Right atrium auricular region (tissue), 2 donors: Measurements from ENCODE around the gene CPSF2. TPM values are rescaled to one million over a fixed set of nuclear protein-coding genes. Genes with fewer than 3 reads are reported as not detected.

Experiments
- DNase-seq: peaks from one replicate; pipeline ENCODE4 v3.0.0-alpha.2; 2019; ENCODE audit warnings: low spot score
- H3K27ac ChIP-seq, 2 donors: fragments of 200-600 bp; sonication (generic); 1 replicate in 1 of 2; 2 replicates in 1 of 2; pipeline ENCODE4 v1.5.1; 2016 to 2019
- H3K27me3 ChIP-seq, 2 donors: fragments of 200-600 bp; sonication (generic); one replicate each; pipeline versions ENCODE4 v1.5.1 to v1.6.0; 2017 to 2019
- H3K36me3 ChIP-seq: fragments of 200-600 bp; sonication (generic); one replicate; pipeline ENCODE4 v1.5.1; 2016
- H3K4me1 ChIP-seq, 2 donors: fragments of 200-600 bp; sonication (generic); one replicate each; pipeline versions ENCODE4 v1.5.1 to v1.6.0; 2017 to 2019
- H3K4me3 ChIP-seq, 2 donors: fragments of 200-600 bp; sonication (generic); 1 replicate in 1 of 2; 2 replicates in 1 of 2; pipeline ENCODE4 v1.5.1; 2017 to 2019; ENCODE audit warnings: mild to moderate bottlenecking in 1 of 2, moderate library complexity in 1 of 2
- H3K9me3 ChIP-seq, 2 donors: fragments of 200-600 bp; sonication (generic); one replicate each; pipeline ENCODE4 v1.5.1; 2019
- total RNA-seq, 2 donors: library from RNA; depleted of rRNA; stranded (reverse); fragments of >200 nt; gene quantifications; one replicate each; pipeline ENCODE4 v1.1.0, GENCODE V29; 2016
- TF ChIP-seq, protein P1 (sequence below), 2 donors: fragments of 200-600 bp; sonication (generic); IDR thresholded peaks; one replicate each; pipeline ENCODE4 v1.5.1; 2019; ENCODE audit warnings: antibody characterized with exemption in 2 of 2

The CPSF2 gene
- total RNA-seq, 2 donors from 2014 or later: 24.4 to 24.8 TPM

DNA sequence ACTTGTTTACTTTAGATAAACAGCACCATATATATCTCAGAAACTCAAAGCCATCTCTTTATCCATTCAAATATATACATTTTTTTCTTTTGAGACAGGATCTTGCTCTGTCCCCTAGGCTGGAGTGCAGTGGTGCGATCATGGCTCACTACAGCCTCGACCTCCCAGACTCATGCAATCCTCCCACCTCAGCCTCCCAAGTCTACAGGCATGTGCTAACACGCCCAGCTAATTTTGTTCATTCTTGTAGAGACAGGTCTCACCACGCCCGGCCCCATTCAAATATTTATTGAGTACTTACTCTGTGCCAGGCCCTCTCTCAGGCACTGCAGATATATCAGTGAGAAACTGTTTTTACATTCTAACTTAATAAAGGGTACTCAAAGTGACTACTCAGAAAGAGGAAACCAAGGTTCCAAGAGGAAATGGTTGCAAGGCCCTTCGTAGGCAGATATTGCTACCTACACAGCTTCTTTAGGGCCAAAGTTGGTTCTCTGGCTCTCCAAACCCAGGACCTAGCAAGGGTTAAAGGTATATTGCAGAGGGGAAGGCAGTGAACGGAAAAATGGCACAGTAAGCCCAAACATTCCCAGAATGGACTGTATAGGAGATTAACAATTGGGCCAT is 18.3 kb upstream of the CPSF2 start:
- TF ChIP-seq, protein P1, sequence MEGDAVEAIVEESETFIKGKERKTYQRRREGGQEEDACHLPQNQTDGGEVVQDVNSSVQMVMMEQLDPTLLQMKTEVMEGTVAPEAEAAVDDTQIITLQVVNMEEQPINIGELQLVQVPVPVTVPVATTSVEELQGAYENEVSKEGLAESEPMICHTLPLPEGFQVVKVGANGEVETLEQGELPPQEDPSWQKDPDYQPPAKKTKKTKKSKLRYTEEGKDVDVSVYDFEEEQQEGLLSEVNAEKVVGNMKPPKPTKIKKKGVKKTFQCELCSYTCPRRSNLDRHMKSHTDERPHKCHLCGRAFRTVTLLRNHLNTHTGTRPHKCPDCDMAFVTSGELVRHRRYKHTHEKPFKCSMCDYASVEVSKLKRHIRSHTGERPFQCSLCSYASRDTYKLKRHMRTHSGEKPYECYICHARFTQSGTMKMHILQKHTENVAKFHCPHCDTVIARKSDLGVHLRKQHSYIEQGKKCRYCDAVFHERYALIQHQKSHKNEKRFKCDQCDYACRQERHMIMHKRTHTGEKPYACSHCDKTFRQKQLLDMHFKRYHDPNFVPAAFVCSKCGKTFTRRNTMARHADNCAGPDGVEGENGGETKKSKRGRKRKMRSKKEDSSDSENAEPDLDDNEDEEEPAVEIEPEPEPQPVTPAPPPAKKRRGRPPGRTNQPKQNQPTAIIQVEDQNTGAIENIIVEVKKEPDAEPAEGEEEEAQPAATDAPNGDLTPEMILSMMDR (IDR thresholded peaks at IDR 0.05): no peak
- no peaks in the 10 kb centered on the region for H3K27me3 ChIP-seq
- H3K36me3 ChIP-seq: no peaks in the 10 kb centered on the region
- peaks cover 0 to 27% of the 10 kb centered on the region in 2 donors for H3K4me1 ChIP-seq
- DNase-seq: no peak
- H3K27ac ChIP-seq: no peak overlapping the region
- no peaks in the 10 kb centered on the region for H3K9me3 ChIP-seq
- no peak overlapping the region for H3K4me3 ChIP-seq

DNA sequence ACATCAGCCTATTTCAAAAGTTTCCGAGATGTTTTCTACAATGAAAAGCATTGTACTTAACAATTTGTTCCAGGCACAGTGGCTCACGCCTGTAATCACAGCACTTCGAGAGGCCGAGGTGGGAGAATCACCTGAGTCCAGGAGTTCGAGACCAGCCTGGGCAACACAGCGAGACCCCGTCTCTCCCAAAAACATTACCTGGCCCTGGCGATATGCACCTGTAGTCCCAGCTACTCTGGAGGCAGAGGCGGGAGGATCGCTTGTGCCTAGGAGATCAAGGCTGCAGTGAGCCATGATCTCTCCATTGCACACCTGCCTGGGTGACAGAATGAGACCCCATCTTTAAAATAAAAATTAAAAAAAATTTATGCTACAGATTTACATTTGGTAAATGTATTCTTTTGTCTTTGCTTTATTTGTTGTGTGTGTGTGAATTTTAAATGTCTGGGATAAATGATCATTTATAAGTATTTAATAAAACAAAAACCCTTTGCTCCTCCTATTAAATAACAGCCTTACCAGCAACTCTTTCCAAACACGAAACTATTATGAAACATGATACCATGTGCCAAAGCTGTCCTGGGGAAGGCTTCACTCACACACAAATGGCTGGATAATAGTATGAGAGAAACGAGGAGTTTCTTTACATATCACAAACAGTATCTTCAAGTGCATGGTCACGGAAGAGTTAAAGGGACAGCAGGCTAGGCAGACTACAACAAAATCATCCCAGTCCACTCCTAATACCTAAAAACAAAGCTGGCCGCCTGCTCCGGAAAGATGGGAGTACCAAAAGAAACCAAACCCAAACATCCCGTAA is 16.5 kb upstream of the CPSF2 start:
- H3K27ac ChIP-seq: peak overlapping the region; percentile 96 to 98
- H3K9me3 ChIP-seq: no peaks in the 10 kb centered on the region
- H3K36me3 ChIP-seq: no peaks in the 10 kb centered on the region
- TF ChIP-seq, protein P1 (IDR thresholded peaks at IDR 0.05): no peak
- no peak for DNase-seq
- H3K4me1 ChIP-seq: peaks cover 0 to 27% of the 10 kb centered on the region in 2 donors
- peak overlapping the region; percentile 83 to 87 for H3K4me3 ChIP-seq
- no peaks in the 10 kb centered on the region for H3K27me3 ChIP-seq

DNA sequence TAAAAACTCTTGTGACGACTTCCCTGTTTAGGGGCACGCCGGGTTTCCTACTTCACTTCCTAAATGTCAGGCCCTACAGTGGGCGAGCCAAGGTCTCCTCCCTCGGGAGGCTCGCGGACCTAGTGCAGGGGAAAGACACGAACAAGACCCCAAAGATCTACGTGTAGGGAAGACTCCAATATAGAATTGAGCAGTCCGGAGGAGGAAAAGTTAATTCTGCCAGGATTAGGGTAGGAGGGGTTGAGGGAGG is 16.0 kb upstream of the CPSF2 start:
- Histone ChIP-seq H3K27ac (peak overlapping the region; percentile 96 to 98), H3K36me3 (no peaks in the 10 kb centered on the region), H3K27me3 (no peaks in the 10 kb centered on the region), H3K9me3 (no peaks in the 10 kb centered on the region), H3K4me3 (peak overlapping the region; percentile 83 to 87), H3K4me1 (peaks cover 0 to 27% of the 10 kb centered on the region in 2 donors)
- TF ChIP-seq, protein P1 (IDR thresholded peaks at IDR 0.05): no peak
- peak; percentile 75 for DNase-seq

DNA sequence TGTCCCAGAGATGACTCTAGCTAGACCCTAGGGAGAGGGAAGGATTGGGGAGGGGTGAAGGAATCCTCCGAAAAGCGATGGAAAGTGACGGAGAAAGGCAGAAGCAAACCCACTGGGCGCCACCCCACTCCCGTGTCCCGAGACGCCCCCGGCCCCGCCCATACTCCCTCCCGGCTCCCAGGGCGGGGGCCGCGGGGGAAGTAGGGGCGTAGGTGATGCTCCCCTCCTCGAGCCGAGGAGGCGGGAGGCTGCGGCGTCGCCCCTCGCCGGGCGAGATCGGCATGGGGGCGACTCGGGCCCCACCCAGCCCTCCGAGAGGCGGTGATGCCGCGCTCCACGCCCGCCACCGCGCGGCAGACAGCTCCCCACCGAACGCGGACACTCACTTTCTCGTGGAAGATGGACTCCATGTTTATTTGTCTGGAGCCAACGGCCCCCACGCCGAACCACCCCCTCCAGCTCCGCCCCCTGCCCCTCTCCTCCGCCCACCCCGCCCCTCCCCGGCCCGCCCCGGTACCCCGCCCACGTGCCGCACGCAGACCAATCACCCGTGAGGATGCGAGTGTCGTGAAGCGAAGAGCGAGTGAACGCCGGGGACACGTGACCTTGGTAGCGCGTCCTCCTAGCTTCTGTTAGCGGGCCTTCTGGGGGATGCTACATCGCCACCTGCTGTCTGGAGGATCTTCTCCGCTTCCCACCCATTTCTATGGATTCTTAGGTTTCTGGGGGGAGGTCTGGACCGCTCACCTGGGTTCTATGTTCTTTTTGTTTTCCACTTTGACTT is 15.4 kb upstream of the CPSF2 start, which contains the start of gene ATXN3:
TSS of gene ATXN3 (minus strand) at position 440 of the 784 bp plus-strand sequence. CDS start at position 410, 30 bp downstream.
- TF ChIP-seq, protein P1 (IDR thresholded peaks at IDR 0.05): peak; percentile 59 to 91
- Histone ChIP-seq H3K4me1 (peaks cover 0 to 27% of the 10 kb centered on the region in 2 donors), H3K36me3 (no peaks in the 10 kb centered on the region), H3K27ac (peak within 1 kb of the TSS; percentile 96 to 98), H3K27me3 (no peaks in the 10 kb centered on the region), H3K9me3 (no peaks in the 10 kb centered on the region), H3K4me3 (peak within 1 kb of the TSS; percentile 83 to 87)
- peak; percentile 99 for DNase-seq

DNA sequence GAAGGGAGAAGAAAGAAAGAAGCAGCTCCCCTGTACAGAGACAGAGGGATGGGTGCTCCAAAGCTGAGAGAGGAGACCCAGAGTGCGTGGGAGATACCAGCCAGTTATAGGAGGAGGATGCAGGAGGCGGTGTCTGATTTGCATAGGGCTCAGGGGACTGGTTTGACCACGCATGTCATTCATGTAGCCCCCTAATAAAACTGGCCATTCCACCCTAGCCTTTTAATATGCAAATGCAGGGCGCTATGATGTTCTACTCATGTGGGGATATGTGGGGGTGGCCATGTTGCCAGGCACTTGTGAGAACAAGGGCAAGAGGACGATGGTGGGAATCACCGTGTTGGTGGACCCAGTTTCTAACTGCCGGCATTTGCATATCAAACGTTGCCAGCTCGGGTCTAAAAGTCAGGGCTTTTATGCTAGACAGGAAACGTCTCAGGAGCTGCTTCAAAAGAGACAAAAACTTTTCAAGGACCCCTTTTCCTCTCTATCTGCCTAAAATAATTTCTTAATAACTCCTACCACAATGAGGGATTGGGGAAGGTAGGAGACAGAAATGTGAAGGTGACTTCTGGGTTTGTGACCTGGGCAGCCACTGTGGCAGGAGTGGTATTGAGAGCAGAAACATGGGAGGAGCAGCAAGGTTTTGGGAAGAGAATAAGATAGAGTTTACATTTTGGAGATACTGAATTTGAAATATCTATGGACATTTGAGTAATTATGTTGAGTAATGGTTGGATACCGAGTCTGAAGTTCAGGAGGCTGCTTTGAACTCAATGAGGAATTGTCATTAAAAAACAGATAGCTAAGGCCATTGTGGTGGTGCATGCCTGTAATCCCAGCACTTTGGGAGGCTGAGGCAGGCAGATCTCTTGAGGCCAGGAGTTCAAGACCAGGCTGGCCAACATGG is 13.2 kb upstream of the CPSF2 start:
- TF ChIP-seq, protein P1 (IDR thresholded peaks at IDR 0.05): no peak
- no peak for DNase-seq
- Histone ChIP-seq H3K27me3 (no peaks in the 10 kb centered on the region), H3K4me3 (no peak overlapping the region), H3K9me3 (no peaks in the 10 kb centered on the region), H3K36me3 (no peaks in the 10 kb centered on the region), H3K27ac (no peak overlapping the region), H3K4me1 (peaks cover 0 to 19% of the 10 kb centered on the region in 2 donors)
